Measurements from ENCODE around the gene DDAH2.

The DDAH2 gene

GRCh38 chr6:31690231-31691077 lies 38.6 kb downstream of the DDAH2 start:
- no peak overlapping the region for H3K4me3 ChIP-seq (ENCODE audit: low read depth, low read length)
- H3K36me3 ChIP-seq (replicated peaks): peaks cover 73% of the 10 kb centered on the region
- in situ Hi-C loops (cut with HindIII; ENCODE audit: low pct_ligation_motif_present, low sequenced_read_pairs): no loop called here
- no peak for DNase-seq
- TF ChIP-seq CTCF (IDR thresholded peaks at IDR 0.05; ENCODE audit: low read depth, low read length, missing control alignments): no peak
- H3K27ac ChIP-seq: no peak overlapping the region
- no peaks in the 10 kb centered on the region for H3K27me3 ChIP-seq (replicated peaks)

GRCh38 chr6:31689249-31690110 lies 39.6 kb downstream of the DDAH2 start:
- H3K27me3 ChIP-seq (replicated peaks): no peaks in the 10 kb centered on the region
- TF ChIP-seq CTCF (IDR thresholded peaks at IDR 0.05; ENCODE audit: low read depth, low read length, missing control alignments): peak; percentile 69
- in situ Hi-C loops (cut with HindIII; ENCODE audit: low pct_ligation_motif_present, low sequenced_read_pairs): no loop called here
- peaks cover 67% of the 10 kb centered on the region for H3K36me3 ChIP-seq (replicated peaks)
- H3K27ac ChIP-seq: no peak overlapping the region
- no peak overlapping the region for H3K4me3 ChIP-seq (ENCODE audit: low read depth, low read length)
- no peak for DNase-seq

- no peaks in the 10 kb centered on the region for H3K27me3 ChIP-seq (replicated peaks)
- H3K4me3 ChIP-seq (ENCODE audit: low read depth, low read length): no peak overlapping the region
- TF ChIP-seq CTCF (IDR thresholded peaks at IDR 0.05; ENCODE audit: low read depth, low read length, missing control alignments): no peak
- in situ Hi-C loops (cut with HindIII; ENCODE audit: low pct_ligation_motif_present, low sequenced_read_pairs): no loop called here
- DNase-seq: no peak
- peaks cover 60% of the 10 kb centered on the region for H3K36me3 ChIP-seq (replicated peaks)
- no peak overlapping the region for H3K27ac ChIP-seq
Measured at GRCh38 chr6:31687860-31688693, 41.0 kb downstream of the DDAH2 start.

GRCh38 chr6:31687321-31687720 lies 41.8 kb downstream of the DDAH2 start:
- TF ChIP-seq CTCF (IDR thresholded peaks at IDR 0.05; ENCODE audit: low read depth, low read length, missing control alignments): no peak
- Histone ChIP-seq H3K36me3 (replicated peaks) (peaks cover 57% of the 10 kb centered on the region), H3K27me3 (replicated peaks) (no peaks in the 10 kb centered on the region), H3K4me3 (ENCODE audit: low read depth, low read length) (no peak overlapping the region), H3K27ac (no peak overlapping the region)
- no peak for DNase-seq
- in situ Hi-C loops (cut with HindIII; ENCODE audit: low pct_ligation_motif_present, low sequenced_read_pairs): no loop called here

- peaks cover 52% of the 10 kb centered on the region for H3K36me3 ChIP-seq (replicated peaks)
- H3K27ac ChIP-seq: no peak overlapping the region
- no peaks in the 10 kb centered on the region for H3K27me3 ChIP-seq (replicated peaks)
- no peak for DNase-seq
- no peak for TF ChIP-seq CTCF (IDR thresholded peaks at IDR 0.05; ENCODE audit: low read depth, low read length, missing control alignments)
- in situ Hi-C loops (cut with HindIII; ENCODE audit: low pct_ligation_motif_present, low sequenced_read_pairs): no loop called here
- H3K4me3 ChIP-seq (ENCODE audit: low read depth, low read length): no peak overlapping the region
Measured at GRCh38 chr6:31686483-31686882, 42.6 kb downstream of the DDAH2 start.
